ENCODE results near the gene RPS16.

Gene RPS16

GRCh38 chr19:39419003-39419402 lies 16.7 kb downstream of the RPS16 start:
- no peak for DNase-seq

- no peak for DNase-seq
Measured at GRCh38 chr19:39417463-39418181, 18.1 kb downstream of the RPS16 start.

GRCh38 chr19:39416152-39417120 lies 19.3 kb downstream of the RPS16 start:
- no peak for DNase-seq

DNA sequence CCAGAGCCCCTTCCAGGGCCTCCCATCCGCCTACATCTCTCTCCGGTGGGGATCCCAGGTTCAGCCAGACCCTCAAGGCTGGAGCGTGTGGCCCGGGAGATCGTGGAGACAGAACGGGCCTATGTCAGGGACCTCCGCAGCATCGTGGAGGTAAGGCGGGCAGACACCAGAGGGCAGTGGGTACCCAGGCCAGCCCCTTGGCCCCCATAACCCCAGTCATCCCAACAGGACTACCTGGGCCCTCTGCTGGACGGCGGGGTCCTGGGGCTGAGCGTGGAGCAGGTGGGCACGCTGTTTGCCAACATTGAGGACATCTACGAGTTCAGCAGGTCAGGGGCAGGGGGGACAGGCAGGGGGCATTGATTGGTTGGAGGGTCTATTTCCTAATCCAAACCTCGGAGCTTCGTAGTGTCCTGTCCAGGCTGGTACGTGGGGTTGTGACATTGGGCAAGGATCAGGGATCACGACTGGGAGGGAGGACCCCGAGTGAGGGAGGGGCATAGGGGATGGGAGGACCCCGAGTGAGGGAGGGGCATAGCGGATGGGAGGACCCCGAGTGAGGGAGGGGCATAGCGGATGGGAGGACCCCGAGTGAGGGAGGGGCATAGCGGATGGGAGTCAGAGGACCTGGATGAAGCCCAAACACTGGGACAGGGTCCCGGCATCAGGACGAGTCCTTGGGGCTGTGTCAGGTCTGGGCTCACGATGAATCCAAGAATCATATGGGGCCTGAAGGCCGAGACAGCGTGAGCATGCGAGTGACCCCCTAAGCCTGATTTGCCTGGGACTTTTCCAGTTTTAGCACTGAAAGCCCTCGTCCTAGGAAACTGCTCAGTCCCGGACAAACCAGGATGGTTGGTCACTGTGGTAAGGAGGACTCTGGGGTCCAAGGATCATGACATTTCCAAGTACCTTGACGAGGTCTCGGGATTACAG lies 20.4 kb downstream of the RPS16 start:
- no peak for DNase-seq

DNA sequence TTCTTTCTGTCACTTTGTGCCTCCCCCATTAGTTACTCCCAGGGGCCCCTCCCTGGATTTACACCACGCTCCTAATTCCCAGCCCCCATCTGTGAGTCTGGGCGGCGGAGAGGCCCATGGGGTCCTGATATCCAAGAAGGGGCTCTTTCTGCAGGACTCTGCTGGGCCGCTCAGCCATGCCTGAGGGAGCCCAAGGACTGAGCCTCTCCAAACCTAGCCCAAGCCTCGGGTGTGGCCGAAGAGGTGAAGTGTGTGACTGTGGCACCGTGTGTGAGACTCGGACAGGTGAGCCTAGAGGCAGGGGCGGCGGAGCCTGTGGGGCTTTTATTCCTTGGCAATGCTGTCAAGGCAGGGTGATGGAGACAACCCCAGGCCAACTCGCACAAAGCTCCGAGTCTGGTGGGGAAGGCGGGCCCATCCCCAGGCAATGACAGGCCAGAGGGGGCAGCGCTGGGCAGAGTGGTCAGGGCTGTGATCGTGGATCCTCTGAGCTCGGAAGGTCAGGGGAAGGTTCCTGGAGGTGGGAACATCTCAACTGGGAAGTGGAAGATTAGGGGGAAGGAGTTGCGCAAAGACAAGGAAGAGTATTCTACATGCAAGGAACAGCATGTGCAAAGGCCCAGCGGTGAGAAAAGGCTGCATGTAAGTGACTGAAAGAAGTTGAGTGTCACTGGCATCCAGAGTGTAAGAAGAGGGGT lies 21.7 kb downstream of the RPS16 start:
- DNase-seq, result peak in 1 of 2 experiments; percentile 31

GRCh38 chr19:39413272-39413910 lies 22.4 kb downstream of the RPS16 start:
- no peak for DNase-seq

GRCh38 chr19:39412867-39413271 lies 22.9 kb downstream of the RPS16 start:
- DNase-seq, result no peak

DNA sequence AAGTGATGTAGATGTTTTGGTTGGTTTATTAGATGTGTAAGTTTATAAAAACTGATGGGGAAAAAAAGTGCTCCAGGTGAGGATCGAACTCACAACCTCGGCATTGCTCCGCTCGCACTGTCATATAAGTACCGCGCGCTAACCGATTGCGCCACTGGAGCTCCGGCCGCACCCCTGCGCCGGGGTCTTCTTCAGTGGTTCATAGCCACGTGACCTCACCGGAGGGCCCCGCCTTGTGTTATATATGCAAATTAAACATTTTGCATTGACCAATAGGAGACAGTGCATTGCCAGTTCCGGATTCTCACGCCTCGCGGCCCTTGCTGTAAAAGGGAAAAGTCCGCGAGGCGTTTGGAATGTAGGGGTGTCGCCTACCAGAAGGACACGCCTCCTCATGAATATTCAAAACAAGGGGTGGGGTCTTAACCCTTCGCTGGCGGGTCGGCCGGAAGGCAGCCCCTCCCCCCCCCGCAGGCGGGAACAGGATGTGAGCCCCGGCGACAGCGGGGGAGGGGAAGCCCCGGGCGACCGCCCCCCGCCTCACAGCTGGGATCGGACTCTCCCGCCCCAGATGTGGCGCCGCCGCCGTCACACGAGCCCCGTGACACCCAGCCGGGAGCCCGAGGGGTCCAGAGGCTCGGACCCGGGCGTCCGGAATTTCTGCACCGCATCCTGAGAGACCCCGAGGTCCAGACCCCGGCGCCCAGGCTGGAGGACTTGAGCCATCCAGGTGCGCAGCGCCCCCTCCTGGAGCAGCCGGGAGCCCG lies 23.5 kb downstream of the RPS16 start, which contains the start of gene PLEKHG2:
PLEKHG2 (plus strand) TSS at position 570 of the 767 bp plus-strand sequence. CDS start 1,418 bp downstream, outside the sequence.
- peak; percentile 99 for DNase-seq

DNA sequence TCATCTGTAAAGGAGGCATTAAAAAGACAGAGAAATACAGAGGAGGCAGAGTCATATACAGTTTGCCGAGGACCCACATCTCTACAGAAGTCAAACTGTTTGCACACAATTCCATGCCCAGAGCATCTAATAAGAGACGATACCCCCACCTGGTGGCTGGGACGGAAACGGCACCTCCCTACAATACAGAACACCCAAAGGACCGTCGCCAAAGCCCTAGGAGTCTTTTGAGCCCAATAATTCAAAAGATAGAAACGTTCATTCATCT lies 24.0 kb downstream of the RPS16 start:
- DNase-seq, result peak; percentile 92 to 94

- no peak for DNase-seq
Measured at GRCh38 chr19:39411081-39411831, 24.5 kb downstream of the RPS16 start.

GRCh38 chr19:39410831-39411080 lies 25.0 kb downstream of the RPS16 start:
- no peak for DNase-seq

- DNase-seq, result peak in 1 of 2 experiments; percentile 45
Measured at GRCh38 chr19:39410017-39410830, 25.5 kb downstream of the RPS16 start.

DNA sequence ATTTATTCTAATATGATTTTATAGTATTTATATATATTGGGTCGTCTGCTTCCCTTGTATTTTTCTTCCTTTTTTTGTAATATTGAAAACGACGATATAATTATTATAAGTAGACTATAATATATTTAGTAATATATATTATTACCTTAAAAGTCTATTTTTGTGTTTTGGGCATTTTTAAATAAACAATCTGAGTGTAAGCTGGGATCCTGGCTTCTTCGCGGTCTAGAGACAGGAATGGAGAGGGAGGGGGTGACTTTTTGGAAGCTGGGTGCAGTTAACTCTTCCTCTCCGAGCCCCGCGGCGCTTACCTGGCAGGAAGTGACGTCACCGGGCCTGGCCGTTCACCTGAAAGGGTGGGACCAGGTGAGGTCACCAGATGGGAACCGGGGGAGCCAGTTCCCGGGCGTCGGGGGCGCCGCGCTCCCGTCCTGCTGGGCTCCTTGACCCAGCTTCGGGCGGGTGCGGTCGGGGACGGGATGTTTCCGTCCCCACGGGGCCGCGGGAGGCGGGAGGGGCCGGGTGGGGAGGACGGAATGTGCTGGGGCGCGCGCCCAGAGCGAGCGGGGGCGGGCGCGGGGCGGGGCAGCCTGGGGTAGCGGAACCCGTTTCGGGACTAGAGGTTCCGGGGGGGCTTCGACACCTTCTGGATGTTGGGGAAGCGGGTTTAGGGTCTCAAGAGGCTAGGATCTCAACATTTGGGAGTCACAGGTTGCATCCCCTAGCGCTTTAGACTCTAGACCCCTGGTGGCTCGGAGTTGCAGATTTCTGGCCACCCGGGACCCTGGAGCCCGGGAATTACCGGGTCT lies 26.3 kb downstream of the RPS16 start:
- DNase-seq, result peak in 1 of 2 experiments; percentile 85

DNA sequence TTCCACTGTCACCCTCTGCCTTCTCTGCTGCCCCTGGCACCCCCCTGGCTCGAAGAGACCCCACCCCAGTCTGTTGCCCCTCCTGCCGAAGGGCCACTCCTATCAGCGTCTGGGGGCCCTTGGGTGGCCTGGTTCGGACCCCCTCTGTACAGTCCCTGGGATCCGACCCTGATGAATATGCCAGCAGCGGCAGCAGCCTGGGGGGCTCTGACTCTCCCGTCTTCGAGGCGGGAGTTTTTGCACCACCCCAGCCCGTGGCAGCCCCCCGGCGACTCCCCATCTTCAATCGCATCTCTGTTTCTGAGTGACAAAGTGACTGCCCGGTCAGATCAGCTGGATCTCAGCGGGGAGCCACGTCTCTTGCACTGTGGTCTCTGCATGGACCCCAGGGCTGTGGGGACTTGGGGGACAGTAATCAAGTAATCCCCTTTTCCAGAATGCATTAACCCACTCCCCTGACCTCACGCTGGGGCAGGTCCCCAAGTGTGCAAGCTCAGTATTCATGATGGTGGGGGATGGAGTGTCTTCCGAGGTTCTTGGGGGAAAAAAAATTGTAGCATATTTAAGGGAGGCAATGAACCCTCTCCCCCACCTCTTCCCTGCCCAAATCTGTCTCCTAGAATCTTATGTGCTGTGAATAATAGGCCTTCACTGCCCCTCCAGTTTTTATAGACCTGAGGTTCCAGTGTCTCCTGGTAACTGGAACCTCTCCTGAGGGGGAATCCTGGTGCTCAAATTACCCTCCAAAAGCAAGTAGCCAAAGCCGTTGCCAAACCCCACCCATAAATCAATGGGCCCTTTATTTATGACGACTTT lies 27.1 kb downstream of the RPS16 start:
- DNase-seq, result no peak

GRCh38 chr19:39407660-39408391 lies 27.9 kb downstream of the RPS16 start:
- no peak for DNase-seq

DNA sequence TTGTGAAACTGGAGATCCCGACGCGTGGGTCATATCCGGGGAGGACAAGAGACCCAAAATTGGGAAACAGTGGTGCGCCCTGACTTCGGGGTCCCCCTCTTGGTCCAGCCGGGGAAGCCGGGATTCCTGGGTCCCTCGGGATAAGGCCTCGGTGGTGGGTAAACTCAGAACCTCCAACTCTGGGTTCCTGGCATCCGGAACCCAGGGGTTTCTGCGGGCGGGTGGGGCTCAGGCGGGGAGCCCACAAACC lies 28.4 kb downstream of the RPS16 start:
- no peak for DNase-seq

DNA sequence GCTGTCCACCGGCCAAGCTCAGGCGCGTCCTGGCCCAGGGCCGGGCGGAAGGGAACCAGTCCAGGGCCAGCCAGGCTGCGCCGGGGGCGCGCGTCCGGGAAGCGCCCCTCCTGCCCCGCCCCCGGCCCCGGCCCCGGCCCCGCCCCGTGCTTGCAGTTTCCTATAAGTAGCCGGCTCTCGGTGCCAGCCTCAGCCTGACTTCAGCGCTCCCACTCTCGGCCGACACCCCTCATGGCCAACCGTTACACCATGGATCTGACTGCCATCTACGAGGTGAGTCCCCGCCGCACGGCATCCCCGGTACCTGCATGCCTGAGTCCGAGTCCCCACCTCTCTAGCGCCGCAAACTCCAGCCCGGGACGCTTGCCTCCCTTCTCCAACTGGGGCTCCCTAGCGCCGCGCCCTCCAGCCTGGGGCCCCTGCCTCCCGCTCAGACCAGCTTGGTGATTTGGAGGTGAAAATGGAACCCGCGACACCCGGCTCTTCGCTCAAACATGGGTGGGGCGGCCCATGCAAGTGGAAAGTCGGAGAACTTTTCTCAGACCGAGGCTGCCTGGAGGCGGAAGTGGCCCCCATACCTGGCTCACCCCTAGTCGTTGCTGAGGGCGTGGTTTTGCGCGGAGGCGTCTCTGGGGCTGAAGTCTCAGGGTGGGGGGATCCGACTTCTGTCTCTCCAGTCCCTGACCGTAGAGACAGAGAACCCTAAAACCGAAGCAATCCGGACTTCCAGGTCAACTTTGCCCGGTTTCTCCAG lies 28.9 kb downstream of the RPS16 start, which contains the start of gene ZFP36:
ZFP36 (plus strand) TSS at position 192 of the 754 bp plus-strand sequence; CDS start at position 250, 58 bp downstream.
- DNase-seq, result peak; percentile 49 to 71

Data from SHP77 (cell line).